GM19324 (cell line): ENCODE results near the gene EZR.

Experiments used
- ATAC-seq: cut with Tn5 transposase; IDR thresholded peaks from one replicate; pipeline ENCODE4 v1.9.1; 2021; ENCODE audit warnings: mild to moderate bottlenecking, moderate library complexity; ENCODE audit not compliant: unreplicated experiment, low FRiP score

Gene EZR

DNA sequence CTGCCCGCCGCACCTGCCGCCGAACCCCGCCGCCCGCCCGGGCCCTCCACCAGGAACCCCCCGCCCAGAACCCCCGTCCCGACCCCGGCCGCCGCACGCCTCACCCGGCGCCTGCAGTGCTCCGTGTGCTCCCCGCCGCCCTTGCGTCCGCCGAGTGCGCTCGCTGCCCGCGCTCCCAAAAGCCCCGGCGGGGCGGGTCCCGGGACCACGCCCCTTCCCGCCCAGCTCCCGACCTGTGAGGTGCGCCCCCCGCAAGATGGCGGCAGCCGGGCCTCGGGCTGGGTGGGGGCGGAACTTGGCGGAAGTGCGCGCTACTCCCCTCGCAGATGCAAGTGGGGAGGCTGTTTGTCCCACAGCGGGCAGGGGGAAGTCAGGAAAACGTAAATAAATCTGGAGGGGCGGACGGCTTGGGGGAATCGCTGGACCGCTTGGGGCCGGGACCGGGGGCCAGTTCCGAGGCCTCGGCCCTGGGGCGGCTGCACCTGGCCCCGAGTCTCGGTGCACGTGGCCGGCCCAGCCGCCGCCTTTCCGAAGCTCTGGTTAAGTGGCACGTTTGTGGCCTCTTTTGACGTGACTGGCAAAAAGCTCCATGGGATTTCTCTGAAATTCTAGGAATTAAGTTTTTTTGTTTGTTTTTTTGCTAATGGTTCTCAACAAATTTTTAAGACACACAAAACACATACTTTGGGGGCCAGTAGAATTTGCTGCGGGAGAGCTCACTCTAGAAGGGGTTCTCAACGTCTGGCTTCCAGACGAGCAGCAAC lies at the start of gene EZR:
EZR (minus strand) TSS at position 156 of the 764 bp plus-strand sequence. CDS start 1,275 bp downstream, outside the sequence.
- peak; percentile 49 for ATAC-seq

GRCh38 chr6:158868122-158868480 lies 48.9 kb upstream of the EZR start:
- no peak for ATAC-seq

GRCh38 chr6:158867381-158868121 lies 48.4 kb upstream of the EZR start:
- ATAC-seq: no peak

DNA sequence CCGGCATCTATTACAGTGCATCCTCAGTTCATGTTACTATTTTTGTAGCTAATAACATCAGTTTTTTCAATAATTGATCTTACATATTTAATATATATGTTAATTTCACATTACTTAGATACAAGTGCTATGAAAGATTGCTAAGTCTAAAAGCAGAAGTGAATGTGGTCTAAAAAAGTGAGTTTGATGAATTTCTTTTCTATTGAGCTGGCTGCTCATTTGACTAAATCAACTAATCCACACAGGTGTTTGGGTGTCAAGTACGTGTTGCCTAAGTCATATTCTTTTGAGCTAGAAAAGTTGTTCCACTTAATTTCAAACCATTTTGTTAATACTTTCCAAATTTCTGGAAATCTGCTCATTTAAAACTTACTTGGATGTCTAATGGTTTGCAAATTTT lies 46.6 kb upstream of the EZR start:
- no peak for ATAC-seq

DNA sequence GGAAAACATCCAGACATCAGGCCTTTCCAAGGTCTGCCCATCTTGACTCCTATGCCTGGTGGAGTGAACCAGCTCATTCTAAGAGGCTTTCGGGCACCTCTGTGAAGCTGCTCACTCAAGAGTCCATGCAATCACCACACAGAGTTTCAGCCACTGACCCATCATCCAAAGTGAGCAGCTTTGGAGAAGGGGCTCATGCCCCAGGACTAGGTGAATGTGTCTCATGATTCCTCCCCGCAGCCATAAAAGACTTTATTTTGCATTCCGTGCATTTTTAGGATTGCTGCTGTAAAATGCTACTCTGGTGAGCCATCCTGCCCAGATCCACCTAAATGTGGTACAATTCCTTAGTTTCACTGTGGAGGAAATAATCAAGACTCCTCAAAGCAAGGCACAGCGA lies 44.5 kb upstream of the EZR start:
- ATAC-seq: no peak

DNA sequence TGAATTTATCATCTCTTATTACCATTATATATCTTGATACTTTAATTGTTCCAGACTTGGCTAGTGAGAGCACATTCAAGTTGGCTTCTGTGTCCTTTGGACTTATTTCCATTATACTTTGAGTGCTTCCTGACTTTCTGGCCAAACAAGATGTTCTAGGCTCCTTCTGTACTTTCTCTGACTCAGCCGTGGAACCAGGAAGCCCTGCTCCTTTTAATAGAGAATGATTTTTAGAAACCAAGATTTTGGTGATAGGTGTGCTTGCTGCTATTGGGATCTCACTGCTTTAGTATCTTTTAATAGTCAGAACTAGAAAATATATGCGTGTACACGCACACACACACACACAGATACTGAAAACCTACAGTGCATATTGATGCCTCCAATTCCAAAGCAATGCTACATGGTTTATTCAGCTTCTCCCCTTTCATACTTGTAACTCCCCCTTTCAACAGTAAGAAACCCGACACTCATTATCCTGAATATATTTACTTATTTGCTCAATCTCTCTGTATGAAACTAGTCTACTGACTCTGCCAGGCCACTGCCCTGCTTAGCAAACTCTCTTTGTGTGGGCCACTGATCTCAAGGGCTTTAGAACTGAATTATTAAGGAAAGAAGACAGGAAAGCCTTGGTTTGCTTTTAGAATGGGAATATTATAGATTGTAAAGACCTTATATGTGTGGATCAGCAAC lies 42.7 kb upstream of the EZR start:
- ATAC-seq: no peak

- no peak for ATAC-seq
Observed at GRCh38 chr6:158860279-158860865, 41.2 kb upstream of the EZR start.

DNA sequence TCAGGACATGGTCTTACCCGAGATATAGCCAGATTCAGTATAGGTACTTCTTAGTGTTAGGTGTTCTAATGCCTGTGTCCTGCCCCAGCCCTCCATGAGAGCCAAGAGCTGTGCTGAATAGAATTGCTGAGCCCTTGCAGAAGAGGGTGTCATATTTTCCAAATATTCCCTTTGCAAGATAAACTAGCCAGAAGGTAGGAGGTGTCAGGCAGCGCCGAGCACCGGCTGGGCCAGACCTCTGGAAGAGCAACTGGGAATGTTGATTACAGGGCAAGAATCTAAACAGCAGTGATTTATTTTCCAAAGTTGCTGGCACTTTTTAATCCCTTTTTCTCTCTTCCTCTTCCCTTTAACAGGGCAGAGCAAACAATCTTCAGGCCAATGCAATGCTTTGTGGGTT lies 37.1 kb upstream of the EZR start:
- no peak for ATAC-seq

- ATAC-seq: no peak
Observed at GRCh38 chr6:158854214-158855101, 35.3 kb upstream of the EZR start.

- ATAC-seq: no peak
Observed at GRCh38 chr6:158853880-158854213, 34.7 kb upstream of the EZR start.

DNA sequence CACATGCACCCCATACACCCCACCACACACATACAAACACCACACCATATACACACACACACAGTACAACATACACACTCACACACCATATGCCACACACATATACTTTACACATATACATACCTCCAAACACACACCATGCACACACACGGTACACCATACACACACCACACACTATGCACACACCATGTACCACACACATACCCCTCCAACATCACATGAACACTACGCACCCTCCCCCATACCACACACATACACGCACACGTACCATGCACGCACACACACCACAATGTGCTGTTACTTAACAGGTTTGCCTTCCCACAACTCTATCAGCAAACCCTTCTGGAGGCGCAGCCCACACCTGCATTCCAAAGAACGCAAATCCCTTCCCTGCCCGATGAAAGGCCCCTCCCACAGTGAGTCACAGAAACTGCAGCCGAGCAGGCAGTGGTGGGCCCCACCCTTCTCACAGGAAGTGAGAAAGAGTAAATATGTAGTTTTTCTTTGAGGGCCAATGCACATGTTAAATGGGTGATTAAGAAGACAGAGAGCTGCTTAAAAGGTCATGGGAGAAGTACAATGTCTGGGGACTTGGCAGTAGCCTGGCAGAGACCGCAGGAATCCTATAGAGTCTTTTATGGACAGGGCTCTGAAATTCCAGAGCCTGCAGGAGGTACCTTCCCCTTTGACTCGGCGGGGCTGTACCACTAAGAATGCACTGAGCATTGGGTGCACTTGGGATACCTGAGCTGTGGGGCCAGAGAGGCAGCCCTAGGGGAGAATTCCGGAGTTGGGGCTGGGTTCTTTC lies 34.1 kb upstream of the EZR start:
- ATAC-seq: peak; percentile 79

- ATAC-seq: no peak
Observed at GRCh38 chr6:158852312-158853071, 33.3 kb upstream of the EZR start.

GRCh38 chr6:158850807-158851115 lies 31.6 kb upstream of the EZR start:
- ATAC-seq: no peak

- no peak for ATAC-seq
Observed at GRCh38 chr6:158849899-158850806, 31.0 kb upstream of the EZR start.

DNA sequence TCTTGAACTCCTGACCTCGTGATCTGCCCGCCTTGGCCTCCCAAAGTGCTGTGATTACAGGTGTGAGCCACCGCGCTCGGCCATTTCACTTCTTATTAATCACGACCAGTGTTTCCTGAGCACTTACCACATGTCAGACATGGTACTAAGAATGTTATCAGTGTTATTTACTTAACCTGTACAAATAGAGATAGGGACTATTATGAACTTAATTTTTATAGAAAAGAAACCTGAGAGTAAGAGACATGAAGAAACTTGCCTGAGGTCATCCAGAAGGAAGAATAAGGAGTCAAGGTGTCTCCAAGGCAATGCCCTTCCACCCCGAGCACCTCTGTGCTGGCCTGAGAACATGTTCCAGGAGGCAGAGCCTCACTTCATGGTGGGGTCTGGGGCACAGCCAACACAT lies 29.3 kb upstream of the EZR start:
- no peak for ATAC-seq

- no peak for ATAC-seq
Observed at GRCh38 chr6:158847786-158848185, 28.6 kb upstream of the EZR start.

DNA sequence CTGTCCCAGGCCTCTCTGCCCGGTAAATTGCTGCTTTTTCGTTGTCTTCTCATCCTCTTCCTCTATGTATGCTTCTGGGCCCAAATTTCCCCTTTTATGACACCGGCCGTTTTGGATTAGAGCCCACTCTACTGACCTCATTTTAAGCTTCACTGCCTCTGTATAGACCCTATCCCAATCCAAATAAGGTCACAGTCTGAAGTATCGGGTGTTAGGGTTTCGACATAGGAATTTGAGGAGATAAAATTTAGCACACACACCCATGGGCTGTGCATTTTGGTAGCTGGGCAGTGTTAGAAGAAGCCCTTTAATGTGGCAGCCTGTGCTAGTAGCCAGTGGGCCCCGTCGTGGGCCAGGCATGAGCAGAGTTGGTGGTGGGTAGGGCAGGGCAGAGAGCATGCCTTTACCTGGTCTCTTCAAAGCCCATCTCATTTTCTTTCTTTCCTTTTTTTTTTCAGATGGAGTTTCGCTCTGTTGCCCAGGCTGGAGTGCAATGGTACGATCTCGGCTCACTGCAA lies 27.9 kb upstream of the EZR start:
- ATAC-seq: no peak
